HG02840 (cell line): ENCODE data around the gene ACAP1.
"Not testable (repeated sequence)": the region's sequence is repeated elsewhere in the genome, so short reads cannot be mapped to it uniquely, and the experiment has no call there.

Experiments used
- ATAC-seq: cut with Tn5 transposase; IDR thresholded peaks from one replicate; pipeline ENCODE4 v1.9.1; 2021; ENCODE audit warnings: mild to moderate bottlenecking, moderate library complexity, moderate number of reproducible peaks; ENCODE audit not compliant: unreplicated experiment, low FRiP score

ACAP1 gene

DNA sequence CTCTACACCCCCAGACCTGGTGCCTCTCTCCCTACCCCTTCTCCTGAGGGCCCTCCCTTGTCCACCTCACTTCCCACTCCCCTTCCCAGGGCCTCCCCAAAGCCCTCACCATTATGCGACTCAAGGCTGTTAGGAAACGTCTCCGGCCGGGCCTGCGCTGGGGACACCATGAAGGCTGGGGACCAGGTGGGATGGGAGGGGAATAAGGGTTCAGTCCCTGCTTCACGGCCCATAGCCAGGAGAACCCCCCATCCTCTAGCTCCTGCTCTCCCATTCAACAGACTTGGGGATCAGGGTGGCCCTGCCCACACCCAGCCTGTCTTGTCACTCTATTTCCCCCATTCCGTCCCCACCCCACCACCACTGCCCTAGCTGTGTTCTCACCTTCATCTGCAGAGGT lies 9.3 kb upstream of the ACAP1 start:
- no peak for ATAC-seq

GRCh38 chr17:7327501-7327900 lies 8.8 kb upstream of the ACAP1 start:
- no peak for ATAC-seq

DNA sequence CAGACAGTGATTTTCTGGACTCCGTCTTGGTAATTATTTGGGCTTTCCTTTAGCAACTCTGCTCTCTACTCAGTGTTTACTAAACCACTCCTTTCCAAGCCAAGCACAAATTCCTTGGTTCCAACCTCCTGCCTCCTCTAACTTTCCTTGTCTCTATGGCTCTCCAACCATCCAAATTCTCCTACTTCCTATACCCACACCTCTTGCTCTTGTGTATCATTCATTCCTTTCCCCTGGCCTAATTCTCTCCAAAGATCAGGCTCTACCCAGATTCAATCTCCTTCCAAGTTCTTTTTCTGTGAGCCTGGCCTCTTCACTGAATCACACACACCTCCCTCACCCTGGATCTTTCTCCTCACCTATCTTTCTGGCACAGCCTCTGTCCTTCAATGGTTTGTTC lies 8.3 kb upstream of the ACAP1 start:
- ATAC-seq = no peak

DNA sequence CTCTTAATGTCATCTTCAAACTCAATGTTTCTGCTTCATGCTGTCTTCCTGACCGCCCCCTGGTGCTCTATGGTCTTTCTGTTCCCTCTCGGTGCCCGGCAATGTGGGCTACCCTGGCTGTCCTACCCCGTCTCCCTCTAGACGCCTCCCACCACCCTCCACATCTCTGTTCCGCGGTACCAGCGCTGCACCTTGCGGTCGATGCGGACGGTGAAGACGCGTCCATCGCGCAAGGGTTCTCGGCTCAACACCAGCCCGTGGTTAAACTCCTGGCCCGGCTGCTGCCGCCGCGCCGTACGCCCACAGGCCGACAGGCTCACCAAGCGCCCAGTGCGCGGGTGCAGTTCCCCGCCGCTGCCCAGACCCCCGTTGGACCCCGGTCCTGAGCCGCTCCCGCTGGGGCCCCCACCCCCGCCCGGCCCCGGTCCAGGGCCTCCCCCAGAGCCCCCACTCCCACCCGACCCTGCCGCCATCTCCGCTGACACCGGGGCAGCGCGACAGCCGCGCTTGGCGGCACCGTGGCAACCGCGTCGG lies 7.4 kb upstream of the ACAP1 start, which contains the start of gene NEURL4:
Gene NEURL4 (minus strand): TSS at position 496 of the 534 bp plus-strand sequence. CDS start 23 bp downstream, at position 473.
- no peak for ATAC-seq

DNA sequence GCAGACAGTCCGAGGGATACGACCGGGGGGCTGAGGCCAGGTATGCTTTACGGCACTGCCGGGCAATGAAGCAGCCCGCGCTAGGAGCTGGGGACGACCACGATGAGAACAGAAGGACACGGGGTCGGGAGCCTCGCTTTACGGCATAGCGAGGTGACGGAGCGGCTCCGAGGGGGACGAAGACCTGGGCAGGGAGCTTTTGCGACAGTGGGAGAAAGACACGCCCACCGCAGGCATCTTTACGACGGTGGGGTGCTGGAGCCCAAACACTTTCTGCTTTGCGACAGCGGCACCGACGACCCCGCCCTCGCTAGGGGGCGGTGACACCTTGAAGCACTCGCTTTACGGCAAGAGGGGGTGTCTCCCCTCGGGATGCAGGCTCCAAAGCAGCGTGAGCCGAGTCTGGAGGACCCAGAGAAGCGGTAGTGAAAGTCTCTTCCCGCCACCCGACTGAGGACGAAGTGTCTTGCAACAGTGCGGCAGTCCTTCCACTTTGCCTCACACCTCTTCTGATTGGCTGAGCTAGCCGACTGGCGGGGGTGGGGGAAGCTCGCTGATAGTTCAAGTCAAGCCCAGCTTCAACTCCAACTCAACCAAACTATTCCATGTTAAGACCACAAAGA lies 6.8 kb upstream of the ACAP1 start:
- ATAC-seq = peak; percentile 62

DNA sequence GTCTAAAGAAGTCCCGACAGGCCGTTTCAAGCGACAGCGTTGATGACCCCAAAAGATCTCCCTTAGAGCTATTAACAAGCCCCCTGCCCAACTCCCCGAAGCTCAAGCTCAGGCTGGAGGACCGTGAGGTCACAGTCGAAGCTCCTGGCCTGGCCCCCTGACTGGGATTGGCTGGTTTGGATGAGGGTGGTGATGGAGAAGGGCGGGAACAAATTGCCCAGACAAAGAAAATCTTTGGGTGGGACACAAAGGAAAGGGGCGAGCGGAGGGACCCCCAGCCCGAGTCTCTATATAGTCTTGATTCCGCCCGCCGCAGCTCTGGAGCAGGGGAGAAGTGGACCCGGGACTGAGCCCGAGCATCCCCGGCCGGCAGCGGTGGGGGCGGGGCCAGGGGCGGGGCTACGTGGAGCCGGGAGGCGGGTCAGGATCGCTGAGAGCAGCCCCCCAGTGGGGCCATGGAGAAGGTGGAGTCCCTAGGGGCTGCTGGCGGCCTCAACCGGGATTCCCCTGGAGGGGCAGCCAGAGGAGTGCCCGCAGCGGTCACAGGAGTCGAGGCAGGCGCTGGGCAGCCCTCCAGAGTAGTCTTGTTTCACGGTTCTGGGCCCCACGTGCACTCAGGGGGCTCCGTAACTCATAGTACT lies 6.2 kb upstream of the ACAP1 start:
- peak; percentile 31 for ATAC-seq

DNA sequence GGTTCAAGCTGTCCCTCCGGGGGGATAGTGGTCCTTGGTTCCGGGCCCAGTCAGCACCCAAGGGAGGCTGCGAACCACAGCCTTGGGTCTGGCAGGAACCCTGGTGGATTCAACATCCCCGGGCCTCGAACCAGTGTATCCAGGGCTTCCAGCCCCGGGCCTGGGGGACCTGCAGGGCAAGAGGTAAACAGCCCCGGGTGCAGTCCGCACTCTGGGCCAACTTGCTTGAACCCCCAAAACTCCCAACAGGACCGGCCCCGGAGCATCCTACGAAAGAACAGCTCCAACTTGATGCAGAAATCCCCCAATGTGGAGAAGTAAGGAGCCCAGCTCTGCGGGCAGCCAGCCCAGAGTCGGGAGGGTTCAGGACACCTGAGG lies 5.7 kb upstream of the ACAP1 start:
- ATAC-seq = no peak

DNA sequence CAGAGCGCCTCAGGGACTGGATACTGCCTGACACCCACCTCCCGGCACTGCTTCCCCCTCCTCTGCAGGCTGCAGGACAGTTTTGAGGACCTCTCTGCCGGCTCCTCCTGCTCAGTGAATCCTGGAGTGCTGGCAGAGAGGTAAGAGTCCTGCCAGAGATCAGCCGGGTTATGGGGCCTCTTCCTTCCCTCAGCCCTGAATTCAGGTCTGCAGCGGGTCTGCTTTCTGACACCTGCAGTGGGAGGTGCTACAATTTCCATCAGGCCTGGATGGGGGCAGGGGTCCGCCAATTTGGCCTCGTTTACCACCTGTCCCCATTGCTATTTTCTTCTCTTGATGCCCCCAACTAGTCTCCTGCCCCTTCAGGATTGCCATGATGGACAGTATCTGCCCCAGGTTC lies 4.2 kb upstream of the ACAP1 start:
- ATAC-seq = no peak

DNA sequence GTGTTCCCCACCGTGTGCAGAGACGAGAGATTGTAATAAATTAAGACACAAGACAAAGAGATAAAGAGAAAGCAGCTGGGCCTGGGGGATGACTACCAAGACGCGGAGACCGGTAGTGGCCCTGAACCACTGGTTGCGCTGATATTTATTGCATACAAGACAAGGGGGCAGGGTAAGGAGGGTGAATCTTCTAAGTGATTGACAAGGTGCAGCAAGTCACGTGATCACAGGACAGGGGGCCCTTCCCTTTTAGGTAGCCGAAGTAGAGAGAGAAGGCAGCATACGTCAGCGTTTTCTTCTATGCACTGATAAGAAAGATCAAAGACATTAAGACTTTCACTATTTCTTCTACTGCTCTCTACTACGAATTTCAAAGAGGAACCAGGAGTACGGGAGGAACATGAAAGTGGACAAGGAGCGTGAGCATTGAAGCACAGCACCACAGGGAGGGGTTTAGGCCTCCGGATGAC lies 3.7 kb upstream of the ACAP1 start:
- not testable (repeated sequence) for ATAC-seq

DNA sequence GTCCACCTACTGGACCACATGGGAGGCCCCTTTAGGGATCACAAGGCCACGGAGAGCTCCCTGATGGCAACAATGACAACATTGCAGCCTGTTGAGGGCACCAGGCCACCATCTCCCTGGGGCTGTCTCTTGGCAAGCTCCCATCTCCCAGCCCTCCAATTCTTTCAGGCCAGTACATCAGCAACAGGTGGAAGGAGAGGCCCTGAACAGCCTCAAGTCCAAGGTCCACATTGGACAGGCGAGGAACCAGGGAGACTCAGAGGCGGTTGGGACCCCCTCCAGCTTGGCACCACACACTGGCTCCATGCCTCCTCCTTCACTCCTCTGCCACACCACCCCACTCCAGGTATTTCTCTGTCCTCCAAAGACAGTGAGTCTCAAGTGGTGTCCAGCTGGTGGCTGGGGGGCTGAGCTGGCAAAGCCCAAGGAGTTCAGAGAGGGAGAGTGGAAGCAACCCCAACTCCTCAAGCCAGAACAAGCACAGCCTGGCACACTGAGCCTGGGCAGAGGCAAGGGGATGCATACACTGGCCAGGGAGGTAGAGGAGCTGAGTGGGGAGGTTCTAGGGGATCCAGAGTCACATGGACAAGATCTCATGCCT lies 1.3 kb upstream of the ACAP1 start:
- ATAC-seq = no peak

- not testable (repeated sequence) for ATAC-seq
Observed at GRCh38 chr17:7335765-7336164, 564 bp upstream of the ACAP1 start.

- not testable (repeated sequence) for ATAC-seq
Observed at GRCh38 chr17:7337600-7337999, 1.3 kb downstream of the ACAP1 start.

DNA sequence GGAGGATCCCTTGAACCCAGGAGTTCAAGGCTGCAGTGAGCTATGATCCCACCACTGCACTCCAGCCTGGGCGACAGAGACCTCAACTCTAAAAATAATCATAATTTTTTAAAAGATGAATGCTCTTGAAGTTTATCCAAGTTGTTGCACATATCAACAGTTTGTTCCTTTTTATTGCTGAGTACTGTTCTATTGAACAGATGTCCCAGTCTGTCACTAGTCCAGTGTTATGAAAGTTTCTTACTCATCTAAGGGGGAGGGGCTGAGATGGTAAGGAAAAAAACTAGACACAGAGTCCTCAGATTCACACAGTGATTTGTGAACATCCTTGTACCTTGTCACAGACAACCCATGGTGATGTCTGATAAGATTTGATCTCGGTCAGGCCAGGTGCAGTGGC lies 3.9 kb downstream of the ACAP1 start:
- ATAC-seq = no peak

DNA sequence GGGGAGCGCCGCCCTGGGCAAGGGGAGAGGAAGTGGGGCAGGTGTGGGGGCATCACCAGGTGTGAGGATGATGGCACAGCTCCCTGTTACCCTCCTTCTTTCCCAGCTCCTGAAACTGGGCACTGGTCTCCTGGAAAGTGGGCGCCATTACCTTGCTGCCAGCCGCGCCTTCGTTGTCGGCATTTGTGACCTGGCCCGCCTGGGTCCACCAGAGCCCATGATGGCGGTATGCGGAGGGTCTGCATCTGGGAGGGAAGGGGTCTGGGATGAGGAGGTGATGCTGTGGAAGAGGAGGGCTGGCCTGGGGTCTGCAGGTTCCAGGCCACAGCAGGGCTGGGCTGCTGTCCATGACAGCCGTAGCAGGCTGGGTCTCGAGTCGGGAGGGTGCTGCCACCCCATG lies 5.5 kb downstream of the ACAP1 start:
- no peak for ATAC-seq

DNA sequence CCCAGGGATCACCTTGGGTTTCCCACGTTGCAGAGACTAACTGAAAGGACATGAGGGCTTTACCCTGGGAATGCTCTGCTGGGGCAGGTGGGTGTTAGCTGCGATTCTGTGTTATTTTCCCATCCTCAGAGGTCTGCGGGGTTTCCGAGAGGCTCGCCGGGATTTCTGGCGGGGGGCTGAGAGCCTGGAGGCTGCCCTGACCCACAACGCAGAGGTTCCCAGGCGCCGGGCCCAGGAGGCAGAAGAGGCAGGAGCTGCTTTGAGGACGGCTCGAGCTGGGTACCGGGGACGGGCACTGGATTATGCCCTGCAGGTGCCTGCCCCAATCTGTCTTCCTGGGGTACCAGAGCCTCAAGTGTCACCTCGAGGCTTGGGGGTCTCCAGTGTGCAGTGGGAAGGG lies 6.9 kb downstream of the ACAP1 start:
- ATAC-seq = no peak

DNA sequence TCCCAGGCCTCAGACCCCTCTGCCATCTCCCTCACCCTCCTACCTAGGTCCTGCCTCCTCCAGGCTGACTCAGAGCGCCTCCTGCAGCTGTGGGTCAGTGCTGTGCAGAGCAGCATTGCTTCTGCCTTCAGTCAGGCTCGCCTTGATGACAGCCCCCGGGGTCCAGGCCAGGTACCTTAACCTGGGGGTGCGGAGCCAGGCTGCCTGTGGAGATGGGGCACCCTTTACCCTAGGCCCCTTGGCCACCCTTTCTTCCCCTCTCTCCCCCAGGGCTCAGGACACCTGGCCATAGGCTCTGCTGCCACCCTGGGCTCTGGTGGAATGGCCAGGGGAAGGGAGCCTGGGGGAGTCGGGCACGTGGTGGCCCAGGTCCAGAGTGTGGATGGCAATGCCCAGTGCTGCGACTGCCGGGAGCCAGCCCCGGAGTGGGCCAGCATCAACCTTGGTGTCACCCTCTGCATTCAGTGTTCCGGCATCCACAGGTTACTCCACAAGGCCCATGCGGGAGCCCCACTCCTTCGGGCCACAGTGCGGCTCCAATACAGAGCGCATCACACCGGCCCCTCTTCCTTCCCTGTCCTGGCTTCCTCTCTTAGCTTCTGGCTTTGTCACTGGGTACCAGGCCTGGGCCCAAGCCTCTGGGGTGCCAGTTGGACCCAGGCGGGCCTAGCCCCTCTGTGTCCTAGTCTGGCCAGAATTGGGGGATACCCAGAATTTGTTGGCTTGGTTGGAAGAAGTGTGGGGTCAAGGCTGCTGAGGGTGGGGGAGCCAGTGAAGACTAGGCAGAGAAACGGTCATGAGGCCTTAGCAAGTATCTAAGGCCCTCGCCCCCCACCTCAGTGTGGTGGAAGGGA lies 10.7 kb downstream of the ACAP1 start:
- no peak for ATAC-seq

DNA sequence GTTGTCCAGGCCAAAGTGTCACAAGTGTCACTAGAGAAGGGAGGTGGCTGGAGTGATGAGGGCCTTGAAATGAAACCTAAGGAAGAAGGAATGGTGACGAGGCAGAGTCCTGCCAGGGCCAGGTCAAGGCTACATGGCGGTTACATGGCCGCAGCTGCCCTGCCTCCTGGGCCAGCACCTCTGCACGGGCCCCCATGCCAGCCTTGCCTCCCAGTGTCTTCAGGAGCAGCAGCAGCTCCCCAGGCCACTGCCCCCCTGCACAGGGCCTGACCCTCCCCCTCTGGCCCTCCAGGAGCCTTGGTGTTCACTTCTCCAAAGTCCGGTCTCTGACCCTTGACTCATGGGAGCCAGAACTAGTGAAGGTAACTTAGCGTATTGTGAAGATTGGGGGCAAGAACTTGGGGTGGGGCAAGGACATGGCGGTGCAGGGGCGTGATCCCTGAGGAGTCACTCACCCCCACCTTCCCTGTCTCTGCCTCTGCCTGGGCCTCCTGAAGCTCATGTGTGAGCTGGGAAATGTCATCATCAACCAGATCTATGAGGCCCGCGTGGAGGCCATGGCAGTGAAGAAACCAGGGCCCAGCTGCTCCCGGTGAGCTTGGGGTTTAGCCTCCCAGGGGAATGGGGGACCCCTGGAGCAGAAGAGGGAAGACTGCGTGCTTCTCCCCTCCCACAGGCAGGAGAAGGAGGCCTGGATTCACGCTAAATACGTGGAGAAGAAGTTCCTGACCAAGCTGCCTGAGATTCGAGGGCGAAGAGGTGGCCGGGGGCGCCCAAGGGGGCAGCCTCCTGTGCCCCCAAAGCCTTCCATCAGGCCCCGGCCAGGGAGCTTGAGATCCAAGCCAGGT lies 11.5 kb downstream of the ACAP1 start:
- no peak for ATAC-seq

GRCh38 chr17:7348478-7349242 lies 12.3 kb downstream of the ACAP1 start:
- no peak for ATAC-seq
